DMS79 treated with DMSO at 0.1 percent for 48 hours (cell line): ENCODE results near the gene ADM2.

Experiments used
- DNase-seq: peaks from one replicate; lab custom pipeline; 2025; lab: John Stamatoyannopoulos, UW

Gene ADM2

DNA sequence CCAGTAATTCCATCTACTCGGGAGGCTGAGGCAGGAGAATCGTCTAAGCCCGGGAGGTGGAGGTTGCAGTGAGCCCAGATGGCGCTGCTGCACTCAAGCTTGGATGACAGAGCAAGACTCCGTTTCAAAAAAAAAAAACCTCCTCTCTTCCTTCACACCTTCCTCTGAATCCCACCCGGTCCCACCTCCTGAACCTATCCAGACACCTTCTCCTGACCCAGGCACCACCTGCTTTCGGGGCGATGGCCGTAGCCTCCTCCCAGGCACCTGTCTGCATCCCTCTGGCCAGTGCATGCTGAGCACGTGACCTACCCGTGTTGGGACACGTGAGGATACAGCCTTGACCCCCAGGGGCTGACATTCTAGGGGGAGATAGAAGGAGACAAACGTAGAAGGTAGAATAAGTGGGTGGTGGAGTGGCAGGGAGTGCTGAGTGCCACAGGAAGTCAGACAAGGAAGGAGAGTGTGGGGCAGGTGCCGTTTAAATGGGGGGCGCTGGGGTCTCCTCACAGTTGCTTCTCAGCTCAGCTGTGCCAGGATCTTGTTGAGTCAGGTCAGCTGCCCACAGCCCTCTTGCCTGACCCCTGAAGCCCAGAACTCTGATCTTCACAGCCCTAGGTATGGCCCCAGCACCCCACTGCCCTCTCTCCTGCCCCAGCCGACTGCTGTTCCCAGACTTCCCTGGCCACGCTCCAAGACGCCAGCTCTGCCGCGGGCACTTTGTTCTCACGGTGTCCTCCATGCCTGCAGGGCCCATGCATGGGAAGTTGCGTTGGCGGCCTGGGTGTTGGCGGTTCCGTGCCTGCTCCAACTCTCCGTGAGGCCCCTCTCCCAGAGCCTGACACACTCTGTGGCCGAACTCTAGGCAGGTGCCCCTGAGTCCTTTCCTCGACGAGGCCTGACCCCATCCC is 4.1 kb downstream of the ADM2 start:
- DNase-seq: no peak

DNA sequence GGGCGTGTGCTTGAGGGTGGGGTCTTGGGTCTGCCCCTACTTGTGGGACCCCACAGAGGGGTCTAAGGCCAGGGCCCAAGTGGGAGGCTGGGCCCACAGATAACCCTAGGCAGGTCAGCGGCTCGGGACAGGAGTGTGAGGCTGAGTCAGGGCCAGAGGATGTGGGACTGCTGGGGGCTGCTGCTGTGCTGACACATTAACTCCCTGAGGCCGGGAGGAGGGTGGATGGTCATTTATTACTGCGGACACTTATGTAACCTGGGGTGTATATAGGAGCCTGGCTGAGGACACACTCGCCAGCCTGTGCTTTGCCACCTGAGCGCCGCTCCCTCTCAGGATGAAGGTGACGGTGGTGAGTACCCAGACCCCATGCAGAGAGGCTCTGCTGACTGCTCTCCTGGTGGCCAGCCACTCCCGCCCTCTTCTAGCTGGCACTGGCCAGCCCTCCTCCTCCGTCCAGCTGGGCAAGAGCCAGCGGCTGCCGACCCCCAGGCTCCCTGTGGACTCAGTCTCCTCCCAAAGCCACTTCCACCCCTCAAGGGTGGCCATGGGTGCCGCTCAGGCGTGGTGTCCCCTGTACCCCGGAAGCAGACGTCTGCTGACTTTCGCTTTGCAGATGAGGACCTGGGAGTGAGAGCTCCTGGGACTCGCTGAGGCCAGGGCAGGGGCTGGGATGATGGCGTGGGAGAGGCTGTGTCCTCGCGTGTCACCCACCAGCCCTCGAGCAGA is 5.4 kb downstream of the ADM2 start, which contains the start of gene MIOX:
TSS of gene MIOX (plus strand) at position 299 of the 729 bp plus-strand sequence. CDS start at position 338, 39 bp downstream.
- DNase-seq: no peak

DNA sequence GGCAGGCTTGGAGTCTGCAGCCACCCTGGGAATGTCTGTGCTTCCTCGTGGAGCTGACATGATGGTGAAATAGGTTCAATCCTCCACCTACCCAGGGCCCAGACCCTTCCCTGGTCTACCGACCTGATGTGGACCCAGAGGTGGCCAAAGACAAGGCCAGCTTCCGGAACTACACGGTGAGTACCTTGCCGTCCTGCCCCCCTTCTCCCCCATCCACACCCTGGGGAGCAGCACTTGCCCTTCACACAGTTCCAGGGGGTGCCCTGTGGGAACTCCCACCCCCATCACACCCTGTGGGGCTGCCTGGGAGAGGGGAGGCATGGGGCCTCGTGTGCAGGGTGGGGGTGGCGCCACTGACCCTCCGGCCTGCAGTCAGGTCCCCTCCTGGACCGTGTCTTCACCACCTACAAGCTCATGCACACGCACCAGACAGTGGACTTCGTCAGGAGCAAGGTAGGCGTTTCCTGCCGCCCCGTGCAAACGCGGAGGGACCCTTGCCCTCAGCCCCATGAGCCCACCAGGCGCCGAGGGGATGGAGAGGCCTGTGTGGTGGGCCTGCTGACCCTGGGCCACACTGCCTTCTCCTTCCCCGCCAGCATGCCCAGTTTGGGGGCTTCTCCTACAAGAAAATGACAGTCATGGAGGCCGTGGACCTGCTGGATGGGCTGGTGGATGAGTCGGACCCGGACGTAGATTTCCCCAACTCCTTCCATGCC is 6.1 kb downstream of the ADM2 start:
- no peak for DNase-seq

DNA sequence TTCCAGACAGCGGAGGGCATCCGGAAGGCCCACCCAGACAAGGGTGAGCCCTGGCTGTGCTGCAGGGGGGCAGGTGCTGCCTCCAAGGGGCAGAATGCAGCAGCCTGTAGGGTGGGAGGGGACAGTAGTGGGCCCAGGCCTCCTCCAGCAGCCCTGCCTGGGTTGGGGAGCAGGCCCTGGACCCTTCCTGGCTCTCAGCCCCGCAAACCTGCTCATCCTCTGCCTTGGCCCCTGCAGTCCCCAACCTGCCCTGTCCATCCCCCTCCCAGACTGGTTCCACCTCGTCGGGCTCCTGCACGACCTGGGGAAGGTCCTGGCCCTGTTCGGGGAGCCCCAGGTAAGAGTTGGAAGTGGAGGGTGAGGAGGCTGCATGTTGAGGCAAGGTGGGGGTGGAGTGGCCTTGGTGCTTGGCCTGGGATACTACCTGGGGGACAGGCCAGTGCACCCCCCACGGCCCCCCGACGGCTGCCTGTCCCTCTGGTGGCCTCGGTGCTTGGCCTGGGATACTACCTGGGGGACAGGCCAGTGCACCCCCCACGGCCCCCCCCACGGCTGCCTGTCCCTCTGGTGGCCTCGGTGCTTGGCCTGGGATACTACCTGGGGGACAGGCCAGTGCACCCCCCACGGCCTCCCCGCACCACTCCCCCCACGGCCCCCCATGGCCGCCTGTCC is 6.8 kb downstream of the ADM2 start:
- DNase-seq: no peak

DNA sequence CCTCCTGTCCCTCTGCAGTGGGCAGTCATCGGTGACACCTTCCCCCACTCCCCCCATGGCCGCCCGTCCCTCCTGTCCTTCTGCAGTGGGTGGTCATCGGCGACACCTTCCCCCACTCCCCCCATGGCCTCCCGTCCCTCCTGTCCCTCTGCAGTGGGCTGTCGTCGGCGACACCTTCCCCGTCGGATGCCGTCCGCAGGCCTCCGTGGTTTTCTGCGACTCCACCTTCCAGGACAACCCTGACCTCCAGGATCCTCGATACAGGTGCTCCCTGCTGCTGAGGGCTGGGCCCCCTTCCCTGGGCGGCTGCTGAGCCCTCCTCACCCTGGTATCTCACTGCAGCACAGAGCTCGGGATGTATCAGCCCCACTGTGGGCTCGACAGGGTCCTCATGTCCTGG is 7.5 kb downstream of the ADM2 start:
- no peak for DNase-seq

DNA sequence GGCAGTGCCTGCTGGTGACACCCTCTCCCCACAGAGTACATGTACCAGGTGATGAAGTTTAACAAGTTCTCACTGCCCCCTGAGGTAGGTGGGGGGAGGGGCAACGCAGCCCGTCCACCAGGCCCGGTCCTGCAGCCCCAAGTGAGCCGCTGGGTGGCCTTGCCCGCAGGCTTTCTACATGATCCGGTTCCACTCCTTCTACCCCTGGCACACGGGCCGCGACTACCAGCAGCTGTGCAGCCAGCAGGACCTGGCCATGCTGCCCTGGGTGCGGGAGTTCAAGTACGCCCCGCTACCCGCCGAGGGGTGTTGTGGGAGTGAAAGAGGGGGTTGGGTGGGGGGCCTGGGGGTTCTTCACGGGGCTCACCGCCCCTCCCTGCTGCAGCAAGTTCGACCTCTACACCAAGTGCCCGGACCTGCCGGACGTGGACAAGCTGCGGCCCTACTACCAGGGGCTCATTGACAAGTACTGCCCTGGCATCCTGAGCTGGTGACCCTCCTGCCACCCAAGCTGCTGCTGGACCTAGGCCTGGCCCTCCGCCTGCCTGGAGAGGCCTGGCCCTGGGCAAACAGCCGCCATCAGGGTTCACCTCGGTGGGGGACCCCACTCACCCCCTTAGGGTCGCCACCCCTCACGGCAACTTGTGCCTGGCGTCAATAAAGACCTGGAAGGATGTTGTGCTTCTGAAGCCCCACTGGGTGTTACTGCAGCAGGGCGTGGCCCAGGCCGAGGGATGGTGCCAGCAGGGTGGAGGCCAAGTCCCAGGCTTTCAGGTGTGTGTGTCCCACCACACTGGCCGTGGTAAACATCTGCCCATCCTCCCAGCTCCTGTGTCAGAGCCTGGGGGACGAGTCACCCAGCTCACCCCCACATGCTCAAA is 8.3 kb downstream of the ADM2 start:
- no peak for DNase-seq

DNA sequence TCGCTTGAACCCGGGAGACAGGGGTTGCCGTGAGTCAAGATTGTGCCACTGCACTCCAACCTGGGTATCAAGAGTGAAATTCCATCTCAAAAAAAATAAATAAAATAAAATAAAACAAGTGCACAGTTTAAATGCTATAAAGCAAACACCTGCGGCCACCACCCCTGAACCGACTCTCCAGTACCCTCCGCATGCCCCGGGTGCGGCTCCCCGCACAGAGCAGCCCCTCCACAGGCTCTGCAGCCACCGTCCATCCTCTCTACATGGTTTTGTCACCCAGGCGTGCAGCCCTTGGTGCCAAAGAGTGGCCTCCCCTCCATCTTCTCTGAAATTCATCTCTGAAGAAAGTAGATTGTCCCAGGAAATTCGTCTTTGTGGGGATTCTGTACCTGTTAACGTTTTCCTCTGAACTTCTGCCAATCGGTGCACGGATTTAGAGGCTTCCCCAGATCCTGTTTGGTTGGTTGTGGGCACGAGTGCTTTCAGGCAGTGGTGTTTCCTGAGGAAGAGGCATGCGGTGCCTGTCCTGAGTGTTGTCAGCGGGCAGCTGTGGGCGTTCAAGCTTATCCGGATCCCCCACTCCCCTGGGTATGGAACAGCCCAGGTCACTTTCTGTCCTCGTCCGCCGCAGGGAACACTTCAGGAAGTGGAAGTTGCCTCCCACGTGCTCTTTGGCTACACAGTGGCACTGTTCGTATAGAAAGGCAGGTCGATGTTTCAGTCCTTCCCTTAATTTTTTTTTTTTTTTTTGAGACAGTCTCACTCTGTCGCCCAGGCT is 9.4 kb downstream of the ADM2 start:
- no peak for DNase-seq

DNA sequence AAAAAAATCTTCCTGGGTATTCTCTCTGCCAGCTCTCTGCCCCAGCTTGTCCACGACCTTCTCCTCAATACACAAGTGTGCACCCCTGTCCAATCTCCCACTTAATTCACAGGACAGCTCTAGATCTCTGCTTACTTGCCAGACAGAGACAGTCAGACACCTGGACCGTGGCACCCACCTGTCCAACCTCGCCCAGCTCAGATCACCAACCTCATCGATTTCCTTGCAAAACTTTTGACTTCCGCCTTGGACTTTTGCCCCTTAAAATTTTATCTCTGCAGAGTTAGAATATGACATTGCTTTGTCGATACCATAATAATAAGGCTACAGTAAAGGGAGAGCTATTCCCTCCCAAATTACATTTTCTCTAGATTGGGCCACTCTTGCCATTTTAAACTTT is 15.8 kb downstream of the ADM2 start:
- DNase-seq: no peak

DNA sequence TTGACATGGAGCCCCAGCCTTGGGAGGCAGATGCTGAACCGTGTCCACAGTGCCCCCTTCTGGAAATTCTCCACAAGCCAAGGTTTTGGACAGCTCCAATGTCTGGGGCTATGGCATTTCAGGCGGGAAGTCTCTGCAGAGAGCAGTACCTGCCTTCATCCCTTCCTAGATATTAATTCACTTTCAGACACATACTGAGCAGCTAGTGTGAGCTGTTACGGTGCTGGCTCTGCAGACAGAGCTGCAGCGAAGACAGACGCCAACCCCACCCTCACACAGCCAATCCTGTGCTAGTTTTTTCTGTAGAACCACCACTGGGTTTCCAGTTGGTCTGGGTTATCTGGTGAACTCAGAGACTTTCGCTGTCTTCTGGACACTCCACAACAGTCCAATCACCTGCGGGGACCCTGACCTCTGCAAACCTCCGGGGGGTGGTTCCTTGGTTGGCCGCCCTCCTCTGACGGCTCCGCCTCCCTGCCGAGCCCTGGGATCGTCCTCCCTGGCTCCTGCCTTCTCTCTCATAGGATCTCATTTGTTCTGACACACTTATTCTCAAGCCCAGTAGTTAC is 17.1 kb downstream of the ADM2 start:
- DNase-seq: peak; percentile 60

DNA sequence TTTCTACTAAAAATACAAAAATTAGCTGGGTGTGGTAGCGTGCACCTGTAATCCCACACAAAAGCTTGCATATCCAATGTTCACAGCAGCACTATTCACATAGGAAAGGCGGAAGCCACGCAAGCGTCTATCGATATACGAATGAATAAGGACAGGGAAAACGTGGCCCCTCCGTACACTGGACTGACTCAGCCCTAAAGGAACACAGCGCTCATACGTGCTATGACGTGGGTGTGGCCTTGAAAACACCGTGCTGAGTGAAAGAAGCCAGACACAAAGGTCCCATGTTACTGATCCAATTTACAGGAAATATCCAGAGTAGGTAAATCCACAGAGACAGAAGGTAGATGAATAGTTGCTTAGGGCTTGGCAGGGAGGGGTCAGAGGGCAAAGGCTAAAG is 19.1 kb downstream of the ADM2 start:
- DNase-seq: no peak

DNA sequence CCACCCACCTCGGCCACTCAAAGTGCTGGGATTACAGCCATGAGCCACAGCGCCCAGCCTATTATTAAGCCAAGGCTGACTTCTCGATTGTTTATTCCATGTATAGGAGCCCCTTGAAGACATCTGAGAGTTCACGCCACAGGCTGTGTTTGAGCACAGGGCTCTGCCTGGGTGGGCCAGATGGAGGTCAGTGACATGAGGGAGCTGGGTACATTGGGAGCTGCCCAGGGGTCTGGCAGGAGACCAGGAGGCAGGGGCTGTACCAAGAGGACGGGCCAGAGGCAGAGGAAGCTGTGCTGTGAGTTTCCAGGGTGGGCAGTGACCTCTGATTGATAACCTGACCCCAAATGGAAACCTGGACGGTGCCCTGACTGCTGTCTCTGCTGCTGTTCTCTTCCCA is 20.8 kb downstream of the ADM2 start:
- DNase-seq: no peak

DNA sequence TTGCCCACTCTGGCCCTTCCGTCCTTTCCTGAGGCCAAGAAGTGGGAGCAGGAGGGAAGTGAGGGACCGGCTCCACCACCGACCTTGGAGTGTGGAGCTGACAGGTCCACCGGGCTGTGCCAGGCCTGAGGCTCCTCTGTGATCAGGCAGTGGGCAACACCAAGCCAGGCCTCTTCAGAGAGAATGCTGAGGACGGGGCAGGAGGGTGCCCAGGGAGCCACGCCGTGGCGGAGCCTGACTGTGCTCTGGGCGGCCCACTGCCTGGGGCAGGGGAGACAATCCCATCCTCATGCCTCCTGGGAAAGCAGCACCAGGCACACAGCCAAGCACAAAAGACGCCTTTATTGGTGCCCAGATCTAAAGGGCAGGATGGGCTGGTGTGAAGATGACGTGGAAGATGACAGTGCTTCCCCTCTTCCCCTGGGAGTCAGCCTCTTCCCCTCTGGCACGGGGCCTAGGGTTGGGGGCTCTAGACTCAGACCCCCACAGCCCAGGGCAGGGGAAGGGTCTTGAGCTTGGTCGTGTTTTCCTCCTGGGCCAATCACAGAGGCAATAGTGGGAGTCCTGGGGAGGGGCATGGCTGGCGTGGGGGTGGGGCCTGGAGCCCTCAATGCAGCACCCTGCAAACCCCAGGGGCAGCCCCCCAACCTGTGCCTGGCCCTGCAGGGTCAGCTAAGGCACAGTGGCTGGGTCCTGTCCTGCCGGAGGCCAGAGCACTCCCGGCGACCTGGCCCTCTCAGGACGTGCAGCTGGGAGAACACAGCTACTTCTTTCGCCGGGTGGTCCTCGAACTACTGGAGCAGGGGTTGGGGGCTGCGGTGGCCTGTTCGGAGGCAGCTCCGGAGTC is 21.5 kb downstream of the ADM2 start:
- no peak for DNase-seq

DNA sequence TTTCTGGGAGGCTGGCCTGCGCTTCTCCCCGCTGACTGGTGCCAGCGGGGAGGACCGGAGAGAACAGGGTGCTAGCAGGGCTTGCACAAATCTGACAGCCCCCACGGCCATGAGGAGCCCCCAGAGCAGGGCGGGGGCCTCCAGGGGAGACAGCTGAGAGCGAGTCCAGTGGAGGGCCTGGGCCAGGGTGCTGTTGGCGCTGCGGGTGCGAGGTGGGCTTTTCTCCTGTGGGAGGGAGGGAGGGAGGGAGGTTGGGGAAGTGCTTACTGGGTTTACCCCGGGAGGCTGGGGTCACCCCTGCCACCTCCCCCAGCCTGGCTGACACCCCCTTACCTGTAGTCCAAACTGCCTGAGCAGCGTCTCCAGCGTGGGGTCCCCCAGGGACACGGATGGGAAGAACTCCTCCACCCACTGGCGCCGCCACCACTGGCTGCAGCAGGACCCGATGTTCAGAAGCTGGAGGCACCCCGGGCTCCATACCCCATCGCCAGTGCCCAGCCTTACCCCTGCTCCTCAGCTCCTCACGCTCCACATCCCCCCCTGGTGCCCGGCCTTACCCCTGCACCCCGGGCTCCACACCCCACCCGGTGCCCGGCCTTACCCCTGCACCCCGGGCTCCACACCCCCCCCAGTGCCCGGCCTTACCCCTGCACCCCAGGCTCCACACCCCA is 22.3 kb downstream of the ADM2 start:
- DNase-seq: no peak

DNA sequence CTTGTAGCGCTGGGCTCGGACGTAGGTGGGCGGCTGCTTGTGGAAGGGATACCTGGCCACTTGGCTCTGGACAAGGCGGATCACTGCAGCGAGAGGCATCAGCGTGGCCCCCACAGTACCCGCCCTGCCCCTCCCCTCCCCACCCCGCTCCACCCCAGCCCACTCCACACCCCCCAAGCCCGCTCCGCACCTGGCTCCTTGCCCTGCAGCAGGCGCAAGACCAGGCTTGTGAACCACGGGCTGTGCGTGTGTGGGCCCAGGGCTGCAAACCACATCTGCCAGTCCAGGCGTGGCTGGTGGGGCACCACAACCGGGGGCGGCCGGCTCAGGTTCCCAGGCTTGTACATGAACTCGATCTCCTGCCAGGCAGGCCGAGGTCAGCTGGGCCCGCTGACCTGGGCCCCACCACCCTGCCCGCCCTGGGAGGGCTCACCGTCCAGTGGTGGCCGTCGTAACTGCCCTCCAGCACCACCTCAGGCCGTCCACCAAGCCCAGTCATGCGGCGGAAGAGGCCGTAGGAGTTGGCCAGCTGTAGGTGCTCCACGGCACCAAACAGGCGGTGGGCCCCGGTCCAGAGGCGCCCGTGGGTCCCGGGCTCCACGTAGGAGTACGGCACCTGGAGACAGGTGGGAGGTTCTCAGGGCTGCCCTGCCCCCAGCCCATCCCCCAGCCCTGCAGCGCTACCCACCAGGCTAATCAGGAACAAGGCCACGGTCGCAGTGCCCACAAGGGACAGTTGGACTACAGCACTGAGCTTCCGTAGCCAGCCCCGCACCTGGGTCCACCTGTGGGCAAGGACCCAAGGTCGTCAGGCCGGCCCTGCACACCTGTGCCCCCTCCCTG is 23.2 kb downstream of the ADM2 start:
- DNase-seq: no peak

DNA sequence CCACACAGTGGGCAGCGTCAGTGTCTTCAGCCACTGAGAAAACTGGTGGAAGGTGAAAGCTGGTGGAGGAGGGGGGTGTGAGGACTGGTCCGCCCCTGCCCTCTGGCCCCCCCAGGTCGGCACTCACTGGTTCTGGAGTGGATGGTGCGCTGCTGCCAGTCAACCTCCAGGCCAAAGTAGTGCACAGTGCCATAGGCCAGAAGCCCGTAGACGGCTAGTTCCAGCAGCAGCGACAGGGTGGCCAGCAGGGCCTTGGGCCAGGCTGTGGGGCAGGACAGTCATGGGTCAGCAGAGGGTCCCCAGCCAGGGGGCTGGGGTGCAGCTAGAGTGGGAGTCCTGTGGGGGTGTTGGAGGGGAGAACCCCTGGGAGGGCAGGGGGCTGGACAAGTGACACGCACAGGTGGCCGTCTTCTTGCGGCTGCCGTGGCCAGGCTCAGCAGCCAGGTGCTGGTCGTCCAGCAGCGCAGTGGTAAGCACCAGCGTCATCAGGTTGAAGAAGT is 24.0 kb downstream of the ADM2 start:
- no peak for DNase-seq

DNA sequence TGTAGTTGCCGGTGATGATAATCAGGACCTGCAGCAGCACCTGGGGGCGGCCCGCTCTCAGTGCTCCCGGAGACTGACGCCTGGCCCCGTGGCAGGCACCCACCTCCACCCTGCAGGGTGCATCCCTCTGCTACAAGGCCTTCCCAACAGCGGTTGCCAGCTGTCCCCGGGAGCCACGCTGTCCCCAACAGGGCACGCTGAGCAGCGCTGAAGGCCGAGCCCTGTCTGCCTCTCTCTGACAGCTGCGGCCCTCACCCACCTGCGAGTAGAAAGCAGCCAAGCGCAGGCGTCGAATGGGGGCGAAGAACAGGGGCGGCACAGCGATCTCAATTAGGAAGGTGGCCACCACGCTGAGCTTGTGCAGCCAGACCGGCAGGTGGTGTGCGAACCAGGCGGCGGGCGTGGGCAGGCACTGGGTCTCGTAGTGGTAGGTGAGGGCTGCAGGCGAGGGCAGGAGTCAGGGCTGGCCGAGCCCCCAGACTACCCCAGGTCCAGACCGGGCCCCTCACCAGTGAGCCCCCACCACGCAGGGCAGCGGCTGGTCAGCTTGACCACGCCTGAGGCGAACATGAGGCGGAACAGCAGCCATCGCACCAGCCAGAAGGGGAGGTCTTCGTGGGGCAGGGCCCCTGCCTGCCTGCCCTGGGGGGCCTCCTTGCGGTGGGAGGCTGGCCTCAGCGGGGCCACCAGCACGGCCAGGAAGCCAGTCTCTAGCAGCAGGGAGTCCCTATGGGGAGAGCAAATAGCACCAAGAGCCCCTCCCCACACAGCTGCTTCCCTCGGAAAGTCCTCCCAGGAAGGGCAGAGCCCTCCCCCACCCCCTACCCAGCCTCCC is 24.6 kb downstream of the ADM2 start:
- no peak for DNase-seq
